ENCODE data around the gene BCR. TPM values are rescaled to one million over a fixed set of nuclear protein-coding genes. Genes with fewer than 3 reads are reported as not detected.

The BCR gene
- total and polyA plus RNA-seq, 2 of the 8 experiments (the other 6 are each of a cell fraction or from before 2014, with no cell fraction given), result 66.7 to 130 TPM

DNA sequence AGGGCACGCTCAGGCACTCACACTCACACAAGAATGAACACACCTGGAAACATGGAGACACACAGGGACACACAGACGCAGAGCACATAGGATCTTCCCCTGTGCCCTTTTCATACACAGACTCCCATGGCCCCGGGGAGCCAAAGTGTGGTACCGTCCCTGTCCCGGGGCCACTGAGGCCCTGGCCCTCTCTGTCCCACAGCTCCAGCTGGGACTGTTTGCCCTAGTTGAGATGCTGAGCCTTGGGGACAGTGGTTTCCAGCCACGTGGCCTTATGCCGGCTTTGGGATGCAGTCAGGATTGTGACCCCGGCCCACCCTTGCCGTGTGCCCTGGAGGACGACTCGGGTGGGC lies 100.7 kb downstream of the BCR start:
- WGBS, 2 experiments (ENCODE audit: extremely low coverage in 1 of 2, insufficient coverage in 1 of 2, insufficient read length in 1 of 2, insufficient replicate concordance in 2 of 2, low coverage in 1 of 2, low lambda C conversion rate in 2 of 2, missing lambda C conversion rate in 1 of 2), result 90% methylated on average over 10 of the region's 11 CpGs; no CpG with 5 or more reads in 1 of the 2 experiments
- H3K27ac ChIP-seq (ENCODE audit: low read depth, low read length), result no peak overlapping the region
- TF ChIP-seq, protein P1, sequence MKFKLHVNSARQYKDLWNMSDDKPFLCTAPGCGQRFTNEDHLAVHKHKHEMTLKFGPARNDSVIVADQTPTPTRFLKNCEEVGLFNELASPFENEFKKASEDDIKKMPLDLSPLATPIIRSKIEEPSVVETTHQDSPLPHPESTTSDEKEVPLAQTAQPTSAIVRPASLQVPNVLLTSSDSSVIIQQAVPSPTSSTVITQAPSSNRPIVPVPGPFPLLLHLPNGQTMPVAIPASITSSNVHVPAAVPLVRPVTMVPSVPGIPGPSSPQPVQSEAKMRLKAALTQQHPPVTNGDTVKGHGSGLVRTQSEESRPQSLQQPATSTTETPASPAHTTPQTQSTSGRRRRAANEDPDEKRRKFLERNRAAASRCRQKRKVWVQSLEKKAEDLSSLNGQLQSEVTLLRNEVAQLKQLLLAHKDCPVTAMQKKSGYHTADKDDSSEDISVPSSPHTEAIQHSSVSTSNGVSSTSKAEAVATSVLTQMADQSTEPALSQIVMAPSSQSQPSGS (IDR thresholded peaks at IDR 0.05; ENCODE audit: low read length), result no peak
- TF ChIP-seq POLR2A (IDR thresholded peaks at IDR 0.05; ENCODE audit: control extremely low read depth in 1 of 2, low read depth in 2 of 2, low read length in 2 of 2), result no peak

More for the DNA sequence above, 100.7 kb downstream of the BCR start:
- no peaks in the 10 kb centered on the region; a peak in 1 of 4 replicates for H3K79me2 ChIP-seq (ENCODE audit: control insufficient read depth in 1 of 2, insufficient read depth in 2 of 2, low read length in 2 of 2)
- peaks cover 9 to 29% of the 10 kb centered on the region in 2 experiments for H4K20me1 ChIP-seq (replicated peaks in 1 of 2; ENCODE audit: control insufficient read depth in 1 of 2, insufficient read depth in 2 of 2, low read length in 2 of 2)
- peaks cover 0 to 8% (median 1%) of the 10 kb centered on the region in 4 experiments; a peak in 4 of 7 replicates for H3K4me1 ChIP-seq (replicated peaks in 1 of 4; ENCODE audit: control insufficient read depth in 3 of 4, insufficient read depth in 4 of 4, low read length in 3 of 4)
- DNase-seq (ENCODE audit: low read depth in 1 of 2, low spot score in 2 of 2) (no peak), FAIRE-seq (no peak)
- no peak overlapping the region for H2AK5ac ChIP-seq (ENCODE audit: low read depth, low read length)
- no peak overlapping the region for H3K4me2 ChIP-seq (ENCODE audit: insufficient read depth in 1 of 2, low read depth in 2 of 2, low read length in 2 of 2)
- H3K79me1 ChIP-seq (ENCODE audit: low read depth, low read length), result no peaks in the 10 kb centered on the region
- no peak overlapping the region for H3K14ac ChIP-seq (ENCODE audit: insufficient read length)
- H3K4me3 ChIP-seq (ENCODE audit: extremely low read depth in 1 of 4, insufficient read depth in 2 of 4, low read depth in 3 of 4, low read length in 4 of 4), result no peak overlapping the region
- no peak overlapping the region for H3K9ac ChIP-seq (replicated peaks in 1 of 4; ENCODE audit: extremely low read depth in 1 of 4, low read depth in 3 of 4, low read length in 3 of 4)
- ChIA-PET CTCF (ENCODE audit: partially characterized antibody) (interaction anchor here (0.6 to 6.2 kb wide), 9 partner anchors 10 to 128 kb away, joined by 3 to 97 read pairs (median 12); partner anchors contain the start of gene BCR), POLR2A (ENCODE audit: partially characterized antibody) (no interaction called here)
- H2BK15ac ChIP-seq (ENCODE audit: low read length), result no peak overlapping the region
- no peaks in the 10 kb centered on the region for H3K27me3 ChIP-seq (replicated peaks in 1 of 4; ENCODE audit: control insufficient read depth in 3 of 4, extremely low read depth in 1 of 4, insufficient read depth in 3 of 4, low read length in 3 of 4)
- no peak overlapping the region for H3K4ac ChIP-seq (replicated peaks; ENCODE audit: insufficient read length, low read depth, low read length)
- no peak overlapping the region for H3K56ac ChIP-seq (replicated peaks; ENCODE audit: insufficient read length, low read depth, low read length)
- H3K9me3 ChIP-seq (ENCODE audit: insufficient read depth in 2 of 2, low read depth in 1 of 2, low read length in 1 of 2), result no peaks in the 10 kb centered on the region
- H2BK20ac ChIP-seq (ENCODE audit: low read length), result no peak overlapping the region
- peaks cover 3 to 39% (median 7%) of the 10 kb centered on the region in 4 experiments; a peak in 7 of 8 replicates for H3K36me3 ChIP-seq (ENCODE audit: control insufficient read depth in 2 of 4, insufficient read depth in 4 of 4, low read length in 3 of 4)
- no peak overlapping the region for H3K18ac ChIP-seq (ENCODE audit: extremely low read depth, low read length)
- no peak overlapping the region for H2AFZ ChIP-seq (ENCODE audit: low read length)
- no peak overlapping the region for H4K5ac ChIP-seq (ENCODE audit: insufficient read length, low read depth, low read length)
- no peak overlapping the region for H4K8ac ChIP-seq (ENCODE audit: extremely low read depth, insufficient read depth, low read length)
- no peak overlapping the region for H2BK12ac ChIP-seq (ENCODE audit: low read depth, low read length)
- peak overlapping the region; percentile 38 for H4K91ac ChIP-seq (replicated peaks; ENCODE audit: insufficient read length, low read length)
- H2BK5ac ChIP-seq (ENCODE audit: low read depth, low read length), result peak overlapping the region; percentile 29
- no peak overlapping the region for H2BK120ac ChIP-seq (replicated peaks; ENCODE audit: low read depth, low read length)
- H3K23me2 ChIP-seq (ENCODE audit: low read depth, low read length), result no peaks in the 10 kb centered on the region
- H3K23ac ChIP-seq (ENCODE audit: insufficient read length), result no peak overlapping the region

Data from H1 (cell line).